NB4 (cell line): ENCODE data around the gene RGS2.

Experiments used
- CTCF ChIP-seq: IDR thresholded peaks from one replicate; pipeline ENCODE4 v1.5.1; 2012; ENCODE audit warnings: low read depth, low read length
- MAX ChIP-seq: IDR thresholded peaks from 2 replicates; pipeline ENCODE4 v1.6.1; 2011; ENCODE audit warnings: low read depth, low read length
- MYC ChIP-seq: IDR thresholded peaks from 2 replicates; pipeline ENCODE4 v1.6.1; 2011; ENCODE audit warnings: low read depth, low read length
- POLR2A ChIP-seq: IDR thresholded peaks from 2 replicates; pipeline ENCODE4 v1.6.1; 2011; ENCODE audit warnings: mild to moderate bottlenecking; ENCODE audit not compliant: insufficient read length; ENCODE audit errors: extremely low read depth

GRCh38 chr1:192858456-192858855 lies 49.6 kb downstream of the RGS2 start:
- TF ChIP-seq POLR2A, result no peak
- no peak for TF ChIP-seq CTCF
- no peak for TF ChIP-seq MYC
- TF ChIP-seq MAX, result no peak
